GM23248 (cell line): ENCODE measurements around the gene MPG.

ENCODE experiments used
- EZH2 ChIP-seq: fragments of 200-600 bp; sonication (generic); IDR thresholded peaks from 2 replicates; pipeline ENCODE4 v1.6.1; 2018; ENCODE audit warnings: antibody characterized with exemption, mild to moderate bottlenecking; ENCODE audit not compliant: insufficient read depth, poor library complexity, severe bottlenecking
- EZH2phosphoT487 ChIP-seq: fragments of 200-600 bp; sonication (generic); IDR thresholded peaks from 2 replicates; pipeline ENCODE4 v1.6.1; 2018; ENCODE audit warnings: antibody characterized with exemption, moderate library complexity, mild to moderate bottlenecking, low read depth; ENCODE audit not compliant: insufficient read depth

DNA sequence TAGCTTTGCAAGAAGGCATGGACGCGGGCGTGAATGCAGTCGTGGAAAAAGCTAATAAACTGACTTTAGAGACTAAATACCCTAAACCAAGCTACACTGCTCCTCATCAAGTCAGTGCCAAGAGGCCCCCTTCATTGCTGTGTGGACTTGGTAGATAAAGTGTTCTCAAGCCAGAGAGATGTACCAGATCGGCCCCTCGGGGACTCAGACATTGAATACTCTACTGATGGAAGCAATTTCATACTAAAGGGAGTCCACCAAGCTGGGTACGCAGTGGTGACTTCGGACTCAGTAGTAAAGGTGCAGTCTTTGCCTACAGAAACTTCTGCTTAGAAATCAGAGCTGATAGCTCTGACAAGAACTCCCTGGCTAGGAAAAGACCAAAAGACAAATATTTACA lies 33.4 kb upstream of the MPG start:
- no peak for TF ChIP-seq EZH2
- TF ChIP-seq EZH2phosphoT487, result no peak
